Trophoblast cell (in vitro differentiated cells and primary cell): Measurements from ENCODE around the gene CCDC34.

Experiments used
- DNase-seq, 2 donors: peaks; one replicate each; pipeline ENCODE4 v3.0.0-alpha.2; 2016
- H2AFZ ChIP-seq: 2 replicates; pipeline ENCODE4 v1.6.1; 2013; ENCODE audit warnings: low read length, moderate library complexity, mild to moderate bottlenecking; ENCODE audit not compliant: insufficient read depth, poor library complexity
- H2AK5ac ChIP-seq: 2 replicates; pipeline ENCODE4 v1.6.1; 2013; ENCODE audit warnings: mild to moderate bottlenecking, low read length
- H2BK120ac ChIP-seq: 2 replicates; pipeline ENCODE4 v1.6.1; 2013; ENCODE audit warnings: low read length, mild to moderate bottlenecking, moderate library complexity; ENCODE audit not compliant: insufficient read depth, poor library complexity
- H2BK12ac ChIP-seq: 2 replicates; pipeline ENCODE4 v1.6.1; 2013; ENCODE audit warnings: mild to moderate bottlenecking, low read length, moderate library complexity
- H2BK5ac ChIP-seq: 2 replicates; pipeline ENCODE4 v1.6.1; 2013; ENCODE audit warnings: low read length, low read depth, moderate library complexity, mild to moderate bottlenecking; ENCODE audit not compliant: poor library complexity
- H3K14ac ChIP-seq: 2 replicates; pipeline ENCODE4 v1.6.1; 2013; ENCODE audit warnings: mild to moderate bottlenecking, low read length
- H3K18ac ChIP-seq: 2 replicates; pipeline ENCODE4 v1.6.1; 2013; ENCODE audit warnings: mild to moderate bottlenecking, low read length
- H3K23ac ChIP-seq: 2 replicates; pipeline ENCODE4 v1.6.1; 2013; ENCODE audit warnings: low read length
- H3K27ac ChIP-seq: 2 replicates; pipeline ENCODE4 v1.5.1; 2013; ENCODE audit warnings: low read depth, mild to moderate bottlenecking, inconsistent platforms, low read length, moderate library complexity
- H3K27me3 ChIP-seq: 2 replicates; pipeline ENCODE4 v1.6.1; 2013; ENCODE audit warnings: inconsistent platforms, mild to moderate bottlenecking, low read length, moderate library complexity; ENCODE audit not compliant: insufficient read depth
- H3K36me3 ChIP-seq, 2 experiments: 1 replicate in 1 of 2; 2 replicates in 1 of 2; pipeline ENCODE4 v1.6.1; 2013; ENCODE audit warnings: low read length in 2 of 2, mild to moderate bottlenecking in 2 of 2, moderate library complexity in 1 of 2; ENCODE audit not compliant: insufficient read depth in 2 of 2, control insufficient read depth in 1 of 2
- H3K4ac ChIP-seq: 2 replicates; pipeline ENCODE4 v1.6.1; 2013; ENCODE audit warnings: low read depth, mild to moderate bottlenecking, low read length, moderate library complexity
- H3K4me1 ChIP-seq, 2 experiments: 1 replicate in 1 of 2; 2 replicates in 1 of 2; pipeline ENCODE4 v1.6.1; 2013; ENCODE audit warnings: low read length in 2 of 2, mild to moderate bottlenecking in 2 of 2, moderate library complexity in 1 of 2; ENCODE audit not compliant: insufficient read depth in 2 of 2, control insufficient read depth in 1 of 2
- H3K4me2 ChIP-seq: 2 replicates; pipeline ENCODE4 v1.6.1; 2013; ENCODE audit warnings: inconsistent platforms, mild to moderate bottlenecking, low read length, moderate library complexity
- H3K4me3 ChIP-seq: 2 replicates; pipeline ENCODE4 v1.5.1; 2013; ENCODE audit warnings: mild to moderate bottlenecking, low read depth, low read length, inconsistent platforms
- H3K79me1 ChIP-seq: one replicate; pipeline ENCODE4 v1.6.1; 2013; ENCODE audit warnings: low read length
- H3K79me2 ChIP-seq: 2 replicates; pipeline ENCODE4 v1.6.1; 2013; ENCODE audit warnings: low read length, mild to moderate bottlenecking; ENCODE audit not compliant: control insufficient read depth, insufficient read depth, poor library complexity
- H3K9ac ChIP-seq: 2 replicates; pipeline ENCODE4 v1.6.1; 2013; ENCODE audit warnings: mild to moderate bottlenecking, low read length
- H3K9me3 ChIP-seq: 2 replicates; pipeline ENCODE4 v1.6.1; 2013; ENCODE audit warnings: low read depth, mild to moderate bottlenecking, control low read depth, inconsistent platforms, low read length; ENCODE audit not compliant: insufficient read depth
- H4K12ac ChIP-seq: 2 replicates; pipeline ENCODE4 v1.6.1; 2013; ENCODE audit warnings: low read depth, mild to moderate bottlenecking, low read length, moderate library complexity
- H4K8ac ChIP-seq: 2 replicates; pipeline ENCODE4 v1.6.1; 2013; ENCODE audit warnings: low read depth, mild to moderate bottlenecking, low read length, moderate library complexity
- H4K91ac ChIP-seq: one replicate; pipeline ENCODE4 v1.6.1; 2013; ENCODE audit warnings: low read depth, mild to moderate bottlenecking, low read length, moderate library complexity
- WGBS: extraction: QIAGEN DNeasy Blood & Tissue Kit; methylation state at CpG from one replicate; pipeline ENCODE4 v1.1.7; 2013; ENCODE audit warnings: missing lambda C conversion rate; ENCODE audit not compliant: insufficient read length, insufficient coverage; ENCODE audit errors: extremely low coverage; 5-methylcytosine and 5-hydroxymethylcytosine counted together

CCDC34 gene

DNA sequence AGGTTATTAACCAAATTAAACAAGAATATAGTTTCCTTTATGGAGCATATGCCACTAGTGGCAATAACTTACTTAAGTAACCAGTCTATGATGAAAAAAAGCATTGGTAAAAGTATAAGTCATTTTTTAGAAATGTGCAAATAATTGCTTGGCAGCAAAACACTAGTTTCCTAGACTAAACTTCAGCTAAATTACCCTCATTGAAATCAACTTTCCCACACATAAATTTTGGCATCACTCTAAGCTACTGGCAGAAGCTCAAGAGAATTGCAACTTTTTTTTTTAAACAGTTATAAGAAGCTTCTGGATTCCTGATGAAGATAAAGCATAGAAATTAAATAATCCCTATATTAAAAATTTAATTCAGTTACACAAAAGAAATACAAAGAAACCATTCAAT lies 12.5 kb downstream of the CCDC34 start:
- Histone ChIP-seq H2BK5ac (no peak overlapping the region), H3K79me1 (peaks cover 7% of the 10 kb centered on the region), H3K27ac (no peak overlapping the region), H3K27me3 (no peaks in the 10 kb centered on the region), H3K4me2 (no peak overlapping the region), H4K91ac (no peak overlapping the region), H3K4me3 (no peak overlapping the region), H2AFZ (no peak overlapping the region), H3K79me2 (no peaks in the 10 kb centered on the region), H3K36me3 (peaks cover 0 to 2% of the 10 kb centered on the region in 2 experiments), H3K4ac (no peak overlapping the region), H4K8ac (no peak overlapping the region), H2BK12ac (no peak overlapping the region), H3K18ac (no peak overlapping the region), H3K14ac (no peak overlapping the region), H2AK5ac (no peak overlapping the region), H3K9ac (no peak overlapping the region), H3K4me1 (peaks cover 0 to 2% of the 10 kb centered on the region in 2 experiments), H3K9me3 (no peaks in the 10 kb centered on the region), H2BK120ac (no peak overlapping the region), H3K23ac (no peak overlapping the region), H4K12ac (no peak overlapping the region)
- no peak for DNase-seq

DNA sequence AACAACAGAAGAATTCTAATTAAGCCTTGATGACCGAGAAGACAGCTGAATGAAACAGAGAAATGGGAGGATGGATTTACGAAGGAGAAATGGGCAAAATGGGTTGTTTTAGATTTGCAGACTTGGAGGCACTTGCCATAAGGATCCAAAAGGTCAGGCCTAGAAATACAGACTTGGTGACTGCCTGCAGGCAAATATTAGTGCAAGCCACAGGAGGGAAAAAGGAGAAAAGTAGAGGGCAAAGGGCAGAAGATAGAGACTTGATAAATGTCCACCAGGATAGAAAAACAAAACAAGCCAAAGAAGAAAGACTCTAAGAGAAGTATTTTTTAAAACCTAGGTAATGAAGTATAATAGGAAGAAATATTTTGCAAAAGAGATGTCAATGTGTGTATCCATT lies 13.1 kb downstream of the CCDC34 start:
- Histone ChIP-seq H4K91ac (no peak overlapping the region), H3K9ac (no peak overlapping the region), H2AK5ac (no peak overlapping the region), H3K79me2 (no peaks in the 10 kb centered on the region), H2BK5ac (no peak overlapping the region), H3K18ac (no peak overlapping the region), H3K23ac (no peak overlapping the region), H3K79me1 (peaks cover 7% of the 10 kb centered on the region), H3K4me2 (peak overlapping the region; percentile 16), H3K27ac (peak overlapping the region; percentile 78), H3K14ac (no peak overlapping the region), H3K9me3 (no peaks in the 10 kb centered on the region), H3K4me3 (no peak overlapping the region), H3K4ac (no peak overlapping the region), H3K4me1 (peaks cover 0 to 2% of the 10 kb centered on the region in 2 experiments), H2AFZ (no peak overlapping the region), H3K36me3 (peaks cover 0 to 2% of the 10 kb centered on the region in 2 experiments), H2BK120ac (no peak overlapping the region), H4K8ac (no peak overlapping the region), H2BK12ac (no peak overlapping the region), H3K27me3 (no peaks in the 10 kb centered on the region), H4K12ac (no peak overlapping the region)
- no CpG with 5 or more reads among the region's 2 CpGs for WGBS
- peak in 1 of 2 donors; percentile 15 for DNase-seq

DNA sequence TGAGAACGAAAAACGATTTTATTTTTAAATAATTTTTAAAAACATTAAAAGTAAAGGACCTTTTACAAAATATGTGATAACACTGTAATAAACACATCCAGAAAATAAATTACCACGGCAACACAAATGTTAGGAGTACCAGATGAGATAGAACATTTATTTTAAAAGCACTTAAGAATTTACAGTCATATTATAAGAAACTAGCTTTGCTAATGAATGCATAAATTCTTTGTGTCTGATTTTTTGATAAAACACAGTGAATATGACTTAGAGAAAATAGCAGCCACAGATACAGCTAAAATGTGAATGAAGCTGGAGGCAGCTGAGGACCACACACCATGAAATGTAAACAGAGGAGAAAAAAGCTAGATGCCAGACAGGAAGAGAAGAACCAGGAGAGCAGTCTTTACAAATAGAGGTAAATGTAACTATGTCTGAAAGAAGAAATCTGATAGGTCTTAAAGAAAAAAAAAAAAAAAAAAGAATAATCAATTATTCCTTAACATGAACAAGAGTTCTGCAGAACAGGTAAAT lies 14.6 kb downstream of the CCDC34 start:
- Histone ChIP-seq H3K79me2 (no peaks in the 10 kb centered on the region), H3K4me2 (no peak overlapping the region), H3K9me3 (no peaks in the 10 kb centered on the region), H2BK12ac (no peak overlapping the region), H2AFZ (no peak overlapping the region), H3K23ac (no peak overlapping the region), H3K79me1 (peaks cover 7% of the 10 kb centered on the region), H3K18ac (no peak overlapping the region), H3K36me3 (peaks cover 0 to 2% of the 10 kb centered on the region in 2 experiments), H2BK5ac (no peak overlapping the region), H3K27me3 (no peaks in the 10 kb centered on the region), H4K12ac (no peak overlapping the region), H2AK5ac (no peak overlapping the region), H2BK120ac (no peak overlapping the region), H4K91ac (no peak overlapping the region), H3K4me3 (no peak overlapping the region), H3K4ac (no peak overlapping the region), H3K4me1 (no peaks in the 10 kb centered on the region), H3K27ac (no peak overlapping the region), H3K9ac (no peak overlapping the region), H4K8ac (no peak overlapping the region), H3K14ac (no peak overlapping the region)
- DNase-seq, result no peak
- WGBS, result no CpG with 5 or more reads among the region's 3 CpGs

DNA sequence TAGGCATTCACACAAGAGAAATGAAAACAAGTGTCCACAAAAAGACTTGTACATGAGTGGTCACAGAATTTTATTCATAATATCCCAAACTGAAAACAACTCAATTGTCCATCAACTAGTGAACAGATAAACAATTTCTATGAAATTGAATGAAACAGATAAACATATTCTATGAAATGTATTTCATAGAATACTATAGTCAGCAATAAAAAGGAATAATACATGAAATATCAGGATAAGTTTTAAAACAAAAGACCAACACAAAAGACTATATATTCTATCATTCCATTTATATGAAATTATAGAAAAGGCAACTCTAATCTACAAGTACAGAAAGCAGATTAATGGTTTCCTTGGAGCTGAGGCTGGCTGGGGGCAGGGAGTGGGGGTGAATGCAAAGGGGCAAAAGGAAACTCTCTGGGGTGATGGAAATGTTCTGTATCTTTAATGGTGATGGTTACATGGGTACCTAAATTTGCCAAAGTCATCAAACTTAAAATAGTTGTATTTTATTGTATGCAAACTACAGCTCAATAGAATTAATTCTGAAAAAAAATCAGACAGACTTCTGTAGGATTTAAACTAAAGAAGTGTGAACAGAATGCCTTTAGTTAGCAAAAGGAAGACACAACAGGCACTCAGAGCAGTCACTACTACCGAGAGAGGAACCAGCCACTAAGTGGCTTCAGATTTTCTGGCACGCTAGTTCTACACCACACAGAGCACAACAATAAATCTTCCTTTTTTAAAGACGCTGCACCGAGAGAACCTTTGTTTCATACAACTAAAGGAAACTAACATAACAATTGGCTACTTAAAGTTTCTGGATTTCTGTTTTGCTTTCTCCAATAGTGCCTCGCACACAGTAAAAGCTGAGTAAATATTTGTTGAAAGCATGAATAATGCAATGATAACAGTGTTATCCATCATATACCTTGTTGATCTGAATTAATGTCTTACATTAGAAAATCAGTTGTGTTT lies 15.4 kb downstream of the CCDC34 start:
- Histone ChIP-seq H2AFZ (no peak overlapping the region), H4K91ac (peak overlapping the region; percentile 28), H2BK5ac (no peak overlapping the region), H2AK5ac (no peak overlapping the region), H3K4ac (no peak overlapping the region), H3K23ac (no peak overlapping the region), H3K4me3 (no peak overlapping the region), H3K4me1 (no peaks in the 10 kb centered on the region), H3K4me2 (no peak overlapping the region), H3K36me3 (peaks cover 0 to 2% of the 10 kb centered on the region in 2 experiments), H3K9me3 (no peaks in the 10 kb centered on the region), H3K79me1 (peaks cover 7% of the 10 kb centered on the region), H3K18ac (no peak overlapping the region), H3K9ac (no peak overlapping the region), H3K27ac (peak overlapping the region; percentile 71), H3K14ac (no peak overlapping the region), H3K79me2 (no peaks in the 10 kb centered on the region), H2BK12ac (no peak overlapping the region), H2BK120ac (peak overlapping the region; percentile 38), H4K12ac (no peak overlapping the region), H3K27me3 (no peaks in the 10 kb centered on the region), H4K8ac (no peak overlapping the region)
- no CpG with 5 or more reads among the region's 5 CpGs for WGBS
- DNase-seq, result no peak
